GM12875 (cell line): ENCODE results near the gene SRMS.

Source experiments
- H3K4me3 ChIP-seq: one replicate; pipeline ENCODE4 v1.5.1; 2011; ENCODE audit warnings: low read depth, low read length, control low read depth
- CTCF ChIP-seq: IDR thresholded peaks from 2 replicates; pipeline ENCODE4 v1.5.1; 2011; ENCODE audit warnings: low read depth, mild to moderate bottlenecking, control low read depth, inconsistent platforms, low read length, moderate library complexity, borderline replicate concordance; ENCODE audit not compliant: insufficient read depth

The SRMS gene

GRCh38 chr20:63533871-63534393, 13.6 kb downstream of the SRMS start:
- TF ChIP-seq CTCF, result no peak
- no peak overlapping the region for H3K4me3 ChIP-seq

GRCh38 chr20:63533388-63533787, 14.2 kb downstream of the SRMS start:
- no peak for TF ChIP-seq CTCF
- no peak overlapping the region for H3K4me3 ChIP-seq

- TF ChIP-seq CTCF, result no peak
- no peak overlapping the region for H3K4me3 ChIP-seq
These were observed 15.0 kb downstream of the SRMS start for GRCh38 chr20:63532449-63532971.

- no peak for TF ChIP-seq CTCF
These were observed 15.7 kb downstream of the SRMS start for GRCh38 chr20:63531686-63532448.

DNA sequence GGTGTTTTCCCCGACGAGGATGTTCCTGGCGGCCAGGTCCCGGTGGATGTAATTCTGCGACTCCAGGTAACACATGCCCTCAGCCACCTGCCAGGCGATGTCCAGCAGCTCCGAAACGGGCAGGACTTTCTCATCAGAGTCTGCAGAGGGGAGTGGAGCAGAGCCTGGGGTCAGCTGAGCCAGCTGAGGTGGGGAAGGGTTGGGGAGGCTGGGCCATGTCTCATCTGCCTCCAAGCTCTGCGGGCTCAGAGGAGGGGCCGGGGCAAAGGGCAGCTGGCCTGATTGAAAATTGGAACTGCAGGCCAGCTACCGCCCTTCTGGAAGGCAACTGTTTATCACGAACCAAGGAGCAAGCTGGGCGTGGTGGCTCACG, 16.8 kb downstream of the SRMS start:
- H3K4me3 ChIP-seq, result no peak overlapping the region
- no peak for TF ChIP-seq CTCF

More at GRCh38 chr20:63531686-63532448, 15.7 kb downstream of the SRMS start:
- no peak overlapping the region for H3K4me3 ChIP-seq

DNA sequence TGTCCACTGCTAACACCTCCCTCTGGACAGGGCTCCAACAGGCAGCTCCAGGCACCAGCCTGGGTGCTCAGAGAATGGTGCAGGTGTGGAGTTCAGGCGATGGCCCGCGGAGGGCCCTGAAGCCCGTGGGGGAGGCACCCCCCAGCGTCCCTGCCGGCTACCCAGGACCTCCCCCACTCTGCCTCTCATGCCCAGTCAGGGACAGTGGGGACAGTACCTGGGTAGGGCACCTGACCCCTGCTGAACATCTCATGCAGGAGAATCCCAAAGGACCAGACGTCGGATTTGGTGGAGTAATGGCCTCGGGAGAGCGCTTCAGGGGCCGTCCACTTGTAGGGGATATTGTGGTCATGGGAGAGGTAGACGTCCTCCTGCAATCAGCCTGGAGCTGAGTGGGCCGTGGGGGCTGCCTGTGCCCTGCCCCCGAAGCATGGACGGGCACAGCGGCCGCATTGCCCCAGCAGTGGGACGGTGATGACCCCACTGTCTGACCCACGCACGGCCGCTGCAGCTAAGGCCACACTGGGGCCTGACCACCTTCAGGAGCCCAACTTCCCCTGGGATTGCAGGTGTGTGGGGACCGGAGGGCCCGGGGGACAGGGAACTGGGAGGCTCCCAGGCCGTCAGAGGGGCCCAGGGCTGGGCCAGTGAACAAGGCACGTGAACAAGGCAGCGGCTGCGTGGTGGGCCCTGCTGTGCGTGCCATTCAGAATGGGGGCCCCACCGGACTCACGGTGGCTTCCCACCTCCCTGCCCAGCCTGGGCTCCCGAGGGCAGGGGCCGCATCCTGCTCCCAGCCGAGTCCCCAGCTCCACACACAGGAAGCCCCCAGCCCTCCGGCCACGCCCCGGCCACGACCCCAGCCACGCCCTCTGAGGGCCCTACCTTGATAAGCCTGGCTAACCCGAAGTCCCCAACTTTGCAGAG, 17.4 kb downstream of the SRMS start:
- no peak overlapping the region for H3K4me3 ChIP-seq
- no peak for TF ChIP-seq CTCF
